GM18517 (cell line): ENCODE measurements around the gene EGLN2.
"Not testable (repeated sequence)": the region's sequence is repeated elsewhere in the genome, so short reads cannot be mapped to it uniquely, and the experiment has no call there.

Source experiments
- ATAC-seq: cut with Tn5 transposase; IDR thresholded peaks from one replicate; pipeline ENCODE4 v1.9.1; 2021; ENCODE audit warnings: mild to moderate bottlenecking, moderate library complexity; ENCODE audit not compliant: unreplicated experiment

Gene EGLN2

GRCh38 chr19:40798683-40799557 lies at the start of gene EGLN2:
TSS of gene EGLN2 (plus strand) at chr19:40799191. CDS start at chr19:40800573, 1,382 bp downstream.
- peak; percentile 76 for ATAC-seq

- peak; percentile 78 for ATAC-seq
These were observed 48.7 kb upstream of the EGLN2 start, which contains the start of gene ACTMAP for GRCh38 chr19:40750058-40750873. TSS of gene ACTMAP (minus strand) at chr19:40750477. CDS start at chr19:40749803, 674 bp downstream.

DNA sequence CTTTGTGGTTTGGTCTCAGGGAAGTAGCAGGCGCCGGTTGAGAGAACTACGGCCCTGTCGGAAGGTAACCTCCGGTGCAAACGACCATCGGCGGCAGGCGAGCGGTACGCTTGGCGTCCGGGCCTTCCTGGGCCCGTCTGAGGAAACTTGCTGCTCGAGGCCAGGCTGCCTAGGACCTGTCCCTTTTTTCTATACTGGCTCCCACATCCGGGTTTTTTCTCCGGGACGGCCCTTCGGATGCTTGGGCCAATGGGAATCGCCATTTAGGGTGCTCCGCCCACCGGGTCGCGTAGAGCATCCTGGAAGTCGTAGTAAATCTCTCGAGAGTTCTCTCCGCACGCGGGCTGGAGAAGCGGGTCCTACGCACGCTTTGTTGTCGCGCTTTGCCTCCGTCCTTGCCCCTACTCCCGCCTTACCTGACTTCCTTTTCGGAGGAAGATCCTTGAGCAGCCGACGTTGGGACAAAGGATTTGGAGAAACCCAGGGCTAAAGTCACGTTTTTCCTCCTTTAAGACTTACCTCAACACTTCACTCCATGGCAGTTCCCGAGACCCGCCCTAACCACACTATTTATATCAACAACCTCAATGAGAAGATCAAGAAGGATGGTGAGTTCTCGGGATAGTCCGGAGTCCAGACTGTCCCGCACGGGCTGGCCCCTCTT lies 48.0 kb upstream of the EGLN2 start, which contains the start of gene SNRPA:
Gene SNRPA (plus strand): TSS at position 330 of the 664 bp plus-strand sequence. CDS start 206 bp downstream, at position 536.
- ATAC-seq: peak; percentile 51

DNA sequence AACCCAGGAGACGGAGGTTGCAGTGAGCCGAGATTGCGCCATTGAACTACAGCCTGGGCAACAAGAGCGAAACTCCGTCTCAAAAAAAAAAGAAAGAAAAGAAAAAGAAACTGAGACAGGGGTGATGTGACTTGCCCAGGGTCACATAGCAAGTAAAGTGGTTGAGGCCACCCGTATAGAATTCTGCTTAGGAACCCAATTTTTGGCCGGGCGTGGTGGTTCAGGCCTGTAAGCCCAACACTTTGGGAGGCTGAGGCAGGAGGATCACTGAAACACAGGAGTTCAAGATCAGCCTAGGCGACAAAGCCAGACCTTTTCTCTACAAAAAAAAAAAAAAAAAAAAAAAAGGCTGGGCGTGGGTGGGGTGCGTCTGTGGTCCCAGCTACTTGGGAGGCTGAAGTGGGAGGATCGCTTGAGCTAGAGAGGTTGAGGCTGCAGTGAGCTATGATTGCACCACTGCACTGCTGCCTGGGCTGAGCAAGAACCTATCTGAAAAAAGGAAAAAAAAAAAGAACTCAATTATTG lies 46.7 kb upstream of the EGLN2 start:
- no peak for ATAC-seq

- no peak for ATAC-seq
These were observed 44.3 kb upstream of the EGLN2 start for GRCh38 chr19:40754611-40755247.

DNA sequence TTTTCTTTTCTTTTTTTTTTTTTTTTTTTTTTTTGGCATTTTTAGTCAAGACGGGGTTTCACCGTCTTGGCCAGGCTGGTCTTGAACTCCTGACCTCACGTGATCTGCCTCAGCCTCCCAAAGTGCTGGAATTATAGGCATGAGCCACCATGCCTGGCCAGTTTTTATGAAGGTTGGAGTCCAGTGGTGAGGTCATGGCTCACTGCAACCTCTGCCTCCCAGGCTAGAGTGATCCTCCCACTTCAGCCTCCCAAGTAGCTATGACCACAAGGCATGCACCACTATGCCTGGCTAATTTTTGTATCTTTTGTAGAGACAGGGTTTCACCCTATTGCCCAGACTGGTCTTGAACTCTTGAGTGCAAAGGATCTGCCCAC lies 43.8 kb upstream of the EGLN2 start:
- ATAC-seq: no peak

DNA sequence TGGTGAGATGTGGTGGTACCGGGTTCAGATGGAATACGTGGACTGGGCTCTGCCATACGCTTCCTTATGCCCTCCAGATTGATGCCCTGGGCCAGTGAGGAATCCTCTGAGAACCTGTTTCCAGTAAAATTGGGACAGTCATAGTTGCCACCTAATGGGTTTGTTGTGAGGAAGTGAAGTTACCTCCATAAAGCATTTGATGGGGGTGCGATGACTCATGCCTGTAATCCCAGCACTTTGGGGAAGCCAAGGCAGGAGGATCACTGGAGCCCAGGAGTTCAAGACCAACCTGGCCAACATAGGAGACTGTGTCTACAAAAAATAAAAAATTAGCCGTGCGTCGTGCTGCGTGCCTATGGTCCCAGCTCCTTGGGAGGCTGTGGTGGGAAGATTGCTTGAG lies 43.2 kb upstream of the EGLN2 start:
- no peak for ATAC-seq

- no peak for ATAC-seq
These were observed 42.4 kb upstream of the EGLN2 start for GRCh38 chr19:40756502-40757110.

DNA sequence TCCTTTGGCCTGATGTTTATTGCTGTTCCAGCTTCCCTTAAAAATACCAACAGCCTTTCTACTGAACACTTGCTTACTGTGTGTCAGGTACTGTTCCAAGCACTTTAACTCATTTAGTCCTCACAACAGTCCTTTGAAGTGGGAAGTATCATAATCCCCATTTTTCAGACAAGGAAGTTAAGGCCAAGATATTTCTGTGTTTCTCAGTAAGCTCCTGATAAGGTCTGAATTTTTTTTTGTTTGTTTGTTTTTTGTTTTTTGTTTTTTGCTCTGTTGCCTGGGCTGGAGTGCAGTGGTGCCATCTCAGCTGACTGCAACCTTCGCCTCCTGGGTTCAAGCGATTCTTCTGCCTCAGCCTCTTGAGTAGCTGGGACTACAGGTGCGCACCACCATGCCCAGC lies 40.5 kb upstream of the EGLN2 start:
- no peak for ATAC-seq

GRCh38 chr19:40759352-40759751 lies 39.6 kb upstream of the EGLN2 start:
- ATAC-seq: no peak

GRCh38 chr19:40762754-40763470 lies 36.1 kb upstream of the EGLN2 start:
- no peak for ATAC-seq

DNA sequence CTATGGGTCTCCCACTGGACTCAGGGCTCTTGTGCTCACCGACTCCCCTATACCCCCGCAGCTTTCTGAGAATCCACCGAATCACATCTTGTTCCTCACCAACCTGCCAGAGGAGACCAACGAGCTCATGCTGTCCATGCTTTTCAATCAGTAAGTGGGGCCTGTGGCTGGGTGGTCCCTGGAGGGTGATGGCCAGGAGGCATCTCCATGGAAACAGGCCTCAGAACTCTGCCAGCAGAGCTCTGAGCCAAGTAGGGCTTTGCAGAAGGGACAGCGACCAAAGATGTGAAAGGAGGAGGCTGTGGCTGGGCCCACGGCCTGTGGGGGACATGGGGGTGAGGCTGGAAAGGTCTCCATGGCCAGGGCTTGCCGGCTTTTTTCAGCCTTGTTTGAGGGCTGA lies 35.5 kb upstream of the EGLN2 start:
- ATAC-seq: no peak

- ATAC-seq: no peak
These were observed 35.0 kb upstream of the EGLN2 start for GRCh38 chr19:40763963-40764362.

- ATAC-seq: not testable (repeated sequence)
These were observed 32.6 kb upstream of the EGLN2 start for GRCh38 chr19:40766385-40766784.

GRCh38 chr19:40768869-40769268 lies 30.1 kb upstream of the EGLN2 start:
- no peak for ATAC-seq

DNA sequence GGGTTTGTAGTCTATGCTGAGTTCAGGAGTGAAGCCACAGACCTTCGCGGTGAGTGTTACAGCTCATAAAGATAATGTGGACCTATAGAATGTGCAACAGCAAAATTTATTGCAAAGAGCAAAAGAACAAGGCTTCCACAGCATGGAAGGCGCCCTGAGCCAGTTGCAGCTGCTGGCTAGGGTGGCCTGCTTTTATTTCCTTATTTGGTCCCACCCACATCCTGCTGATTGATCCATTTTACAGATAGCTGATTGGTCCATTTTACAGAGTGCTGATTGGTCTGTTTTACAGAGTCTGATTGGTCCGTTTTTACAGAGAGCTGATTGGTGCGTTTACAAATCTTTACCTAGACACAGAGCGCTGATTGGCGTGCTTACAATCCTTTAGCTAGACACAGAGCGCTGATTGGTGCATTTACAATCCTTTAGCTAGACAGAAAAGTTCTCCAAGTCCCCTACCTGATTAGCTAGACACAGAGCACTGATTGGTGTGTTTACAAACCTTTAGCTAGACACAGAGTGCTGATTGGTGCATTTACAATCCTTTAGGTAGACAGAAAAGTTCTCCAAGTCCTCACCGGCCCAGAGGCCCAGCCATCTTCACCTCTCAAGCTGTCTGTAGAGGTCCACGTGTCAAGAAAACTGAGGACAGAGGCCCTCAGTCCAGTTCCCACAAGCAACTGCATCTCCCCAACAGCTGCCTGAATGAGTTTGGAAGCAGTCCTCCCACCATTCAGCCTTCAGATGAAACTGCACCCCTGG lies 27.7 kb upstream of the EGLN2 start:
- ATAC-seq: not testable (repeated sequence)

DNA sequence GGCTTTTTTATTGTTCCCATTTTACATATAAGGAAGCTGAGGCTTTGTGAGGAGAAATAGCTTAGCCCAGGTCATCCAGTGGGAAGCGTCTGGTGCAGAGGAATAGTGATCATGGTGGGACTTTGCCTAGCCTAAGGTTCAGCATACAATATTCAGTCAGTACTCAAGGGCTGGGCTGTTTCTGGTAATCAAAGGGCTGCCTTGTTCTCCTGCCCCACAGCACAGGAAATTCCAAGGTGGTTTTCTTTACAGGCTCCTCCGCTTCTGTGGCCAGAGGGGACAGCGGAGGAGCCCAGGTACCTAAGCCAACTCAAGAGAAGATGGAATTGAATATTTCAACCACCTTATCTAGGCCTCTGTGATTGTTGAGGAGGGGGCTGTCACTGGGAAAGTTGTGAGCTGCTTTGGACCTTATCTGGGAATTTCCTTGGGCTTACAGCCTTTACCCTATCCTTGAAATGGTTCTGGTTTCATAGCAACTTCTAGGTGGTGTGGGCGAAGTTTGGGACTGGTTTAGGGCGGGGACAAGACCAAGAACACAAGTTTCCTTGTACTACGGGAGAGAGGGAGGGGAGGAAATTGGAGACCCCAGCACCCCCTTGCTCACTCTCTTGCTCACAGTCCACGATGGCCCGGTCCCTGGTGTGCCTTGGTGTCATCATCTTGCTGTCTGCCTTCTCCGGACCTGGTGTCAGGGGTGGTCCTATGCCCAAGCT lies 23.9 kb upstream of the EGLN2 start, which contains the start of gene MIA:
Gene MIA (plus strand): TSS at position 606 of the 716 bp plus-strand sequence. CDS start 22 bp downstream, at position 628.
- no peak for ATAC-seq

DNA sequence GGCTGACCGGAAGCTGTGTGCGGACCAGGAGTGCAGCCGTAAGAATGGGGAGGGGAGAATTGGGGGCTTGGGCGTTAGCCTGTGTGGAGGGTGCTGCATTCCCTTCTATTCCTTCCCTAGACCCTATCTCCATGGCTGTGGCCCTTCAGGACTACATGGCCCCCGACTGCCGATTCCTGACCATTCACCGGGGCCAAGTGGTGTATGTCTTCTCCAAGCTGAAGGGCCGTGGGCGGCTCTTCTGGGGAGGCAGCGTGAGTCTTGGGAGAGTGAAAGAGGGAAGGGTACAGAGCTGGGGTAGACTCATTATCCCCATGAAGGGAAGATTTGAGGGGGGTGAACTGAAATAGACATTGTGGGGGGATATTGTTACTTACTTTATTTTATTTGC lies 23.4 kb upstream of the EGLN2 start:
- ATAC-seq: no peak
